Nephron progenitor cell (in vitro differentiated cells): ENCODE measurements around the gene LKAAEAR1.
A peak's percentile ranks its signal among the peaks of the same experiment; 100 is the strongest.

Source experiments
- DNase-seq: peaks from one replicate; pipeline ENCODE4 v3.0.0; 2021
- H3K27ac Mint-ChIP-seq: 2 replicates; pipeline ENCODE4 v1.8.0; 2021; ENCODE audit warnings: mild to moderate bottlenecking, moderate library complexity, mixed read lengths
- H3K27me3 Mint-ChIP-seq: 2 replicates; pipeline ENCODE4 v1.8.0; 2021; ENCODE audit warnings: mild to moderate bottlenecking, low read depth, mixed read lengths; ENCODE audit not compliant: poor library complexity
- H3K36me3 Mint-ChIP-seq: 2 replicates; pipeline ENCODE4 v1.8.0; 2021; ENCODE audit warnings: low read depth, mixed read lengths
- H3K4me1 Mint-ChIP-seq: 2 replicates; pipeline ENCODE4 v1.8.0; 2021; ENCODE audit warnings: mixed read lengths
- H3K4me3 Mint-ChIP-seq: 2 replicates; pipeline ENCODE4 v1.8.0; 2021; ENCODE audit warnings: mild to moderate bottlenecking, moderate library complexity, mixed read lengths
- H3K9me3 Mint-ChIP-seq: 2 replicates; pipeline ENCODE4 v1.8.0; 2021; ENCODE audit warnings: mild to moderate bottlenecking, moderate library complexity, mixed read lengths
- TF ChIP-seq, protein P1 (sequence below): fragments of 200-600 bp; sonication (generic); IDR thresholded peaks from 2 replicates; pipeline ENCODE4 v1.5.0; 2021; ENCODE audit warnings: antibody characterized with exemption

The LKAAEAR1 gene

DNA sequence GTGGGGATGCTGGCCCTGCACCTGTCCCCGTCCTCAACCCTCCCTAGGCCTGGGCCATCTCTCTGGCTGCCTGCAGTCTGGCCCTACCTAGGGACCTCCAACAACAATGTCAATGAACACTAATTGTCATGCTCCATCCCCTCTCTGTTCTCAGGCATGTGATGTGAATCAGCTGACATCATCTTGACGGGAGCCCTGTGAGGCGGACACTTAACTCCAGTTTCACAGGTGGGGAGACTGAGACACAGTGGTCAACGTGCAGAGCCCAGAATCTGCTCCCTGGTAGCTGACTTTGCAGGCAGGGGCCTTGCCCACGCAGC, 22.0 kb downstream of the LKAAEAR1 start:
- Mint-ChIP-seq H3K4me3 (peak overlapping the region; percentile 93), H3K36me3 (no peaks in the 10 kb centered on the region), H3K27ac (peak overlapping the region; percentile 64), H3K27me3 (peaks cover 11% of the 10 kb centered on the region), H3K4me1 (peaks cover 44% of the 10 kb centered on the region), H3K9me3 (no peaks in the 10 kb centered on the region)
- DNase-seq: no peak
- TF ChIP-seq, protein P1, sequence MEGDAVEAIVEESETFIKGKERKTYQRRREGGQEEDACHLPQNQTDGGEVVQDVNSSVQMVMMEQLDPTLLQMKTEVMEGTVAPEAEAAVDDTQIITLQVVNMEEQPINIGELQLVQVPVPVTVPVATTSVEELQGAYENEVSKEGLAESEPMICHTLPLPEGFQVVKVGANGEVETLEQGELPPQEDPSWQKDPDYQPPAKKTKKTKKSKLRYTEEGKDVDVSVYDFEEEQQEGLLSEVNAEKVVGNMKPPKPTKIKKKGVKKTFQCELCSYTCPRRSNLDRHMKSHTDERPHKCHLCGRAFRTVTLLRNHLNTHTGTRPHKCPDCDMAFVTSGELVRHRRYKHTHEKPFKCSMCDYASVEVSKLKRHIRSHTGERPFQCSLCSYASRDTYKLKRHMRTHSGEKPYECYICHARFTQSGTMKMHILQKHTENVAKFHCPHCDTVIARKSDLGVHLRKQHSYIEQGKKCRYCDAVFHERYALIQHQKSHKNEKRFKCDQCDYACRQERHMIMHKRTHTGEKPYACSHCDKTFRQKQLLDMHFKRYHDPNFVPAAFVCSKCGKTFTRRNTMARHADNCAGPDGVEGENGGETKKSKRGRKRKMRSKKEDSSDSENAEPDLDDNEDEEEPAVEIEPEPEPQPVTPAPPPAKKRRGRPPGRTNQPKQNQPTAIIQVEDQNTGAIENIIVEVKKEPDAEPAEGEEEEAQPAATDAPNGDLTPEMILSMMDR: no peak

DNA sequence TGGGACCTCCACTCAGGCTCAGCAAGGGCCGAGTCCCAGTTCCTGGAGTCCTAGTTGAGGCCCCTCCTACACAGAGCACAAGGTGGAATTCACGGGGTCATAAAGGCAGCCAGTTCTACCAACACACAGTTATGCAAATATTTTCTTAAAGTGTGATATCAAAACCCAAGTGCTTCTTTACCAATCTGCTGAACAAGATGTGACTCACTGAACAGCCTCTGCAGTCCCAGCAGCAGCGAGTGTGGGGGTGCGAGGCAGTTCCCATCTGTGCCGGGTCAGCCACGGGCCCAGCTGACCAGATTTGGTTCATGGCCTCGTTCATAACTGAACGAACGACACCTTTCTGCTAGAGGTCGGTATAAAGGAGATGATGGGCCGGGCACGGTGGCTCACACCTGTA, 25.7 kb downstream of the LKAAEAR1 start:
- Mint-ChIP-seq H3K27ac (no peak overlapping the region), H3K4me3 (no peak overlapping the region), H3K36me3 (no peaks in the 10 kb centered on the region), H3K9me3 (no peaks in the 10 kb centered on the region), H3K4me1 (peaks cover 43% of the 10 kb centered on the region), H3K27me3 (peaks cover 11% of the 10 kb centered on the region)
- TF ChIP-seq, protein P1: no peak
- DNase-seq: no peak

DNA sequence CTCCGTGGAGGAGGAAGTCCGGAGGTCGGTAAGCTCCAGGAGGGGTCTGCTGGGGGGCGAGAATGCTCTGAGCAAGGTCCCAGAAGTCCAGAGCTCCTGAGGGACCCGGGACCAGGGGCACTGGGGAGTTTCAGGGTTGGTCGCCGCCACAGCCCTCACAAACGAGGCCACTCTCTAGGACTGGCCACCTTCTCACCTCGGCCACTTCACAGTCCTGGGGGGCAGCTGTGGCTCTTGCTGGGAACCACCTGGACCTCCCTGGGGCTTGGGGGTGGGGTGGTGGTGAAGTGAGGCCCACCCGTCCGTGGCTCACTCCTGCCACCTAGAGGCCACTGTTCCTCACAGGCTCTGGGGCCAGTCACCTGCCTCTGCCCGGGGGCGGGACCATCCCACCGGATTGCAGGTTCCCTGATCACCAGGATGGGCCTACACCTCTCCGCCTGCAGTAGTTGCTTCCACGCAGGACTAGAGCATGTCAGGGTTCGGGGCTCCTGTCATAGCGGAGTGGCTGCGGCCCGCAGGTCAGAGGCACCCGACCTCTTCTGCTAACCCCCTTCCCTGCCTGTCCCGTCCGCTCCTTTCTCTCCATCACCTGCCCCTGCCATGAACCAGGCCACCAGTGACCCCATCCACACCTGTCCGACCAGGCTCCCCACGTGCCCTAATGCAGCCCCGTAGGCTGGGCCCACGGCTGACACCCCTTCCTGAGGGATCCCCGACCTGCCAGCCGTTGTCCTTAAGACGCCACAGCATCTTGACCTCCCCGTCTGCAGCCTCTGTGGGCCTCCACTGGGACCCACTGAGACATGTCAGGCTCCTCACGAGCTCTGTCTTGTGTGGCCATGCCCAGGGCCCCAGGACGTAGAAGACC, 26.3 kb downstream of the LKAAEAR1 start:
- TF ChIP-seq, protein P1: peak; percentile 85
- no peaks in the 10 kb centered on the region for H3K9me3 Mint-ChIP-seq
- H3K4me1 Mint-ChIP-seq: peaks cover 49% of the 10 kb centered on the region
- no peak overlapping the region for H3K27ac Mint-ChIP-seq
- H3K27me3 Mint-ChIP-seq: peaks cover 11% of the 10 kb centered on the region
- DNase-seq: peak; percentile 90
- no peaks in the 10 kb centered on the region for H3K36me3 Mint-ChIP-seq
- no peak overlapping the region for H3K4me3 Mint-ChIP-seq

DNA sequence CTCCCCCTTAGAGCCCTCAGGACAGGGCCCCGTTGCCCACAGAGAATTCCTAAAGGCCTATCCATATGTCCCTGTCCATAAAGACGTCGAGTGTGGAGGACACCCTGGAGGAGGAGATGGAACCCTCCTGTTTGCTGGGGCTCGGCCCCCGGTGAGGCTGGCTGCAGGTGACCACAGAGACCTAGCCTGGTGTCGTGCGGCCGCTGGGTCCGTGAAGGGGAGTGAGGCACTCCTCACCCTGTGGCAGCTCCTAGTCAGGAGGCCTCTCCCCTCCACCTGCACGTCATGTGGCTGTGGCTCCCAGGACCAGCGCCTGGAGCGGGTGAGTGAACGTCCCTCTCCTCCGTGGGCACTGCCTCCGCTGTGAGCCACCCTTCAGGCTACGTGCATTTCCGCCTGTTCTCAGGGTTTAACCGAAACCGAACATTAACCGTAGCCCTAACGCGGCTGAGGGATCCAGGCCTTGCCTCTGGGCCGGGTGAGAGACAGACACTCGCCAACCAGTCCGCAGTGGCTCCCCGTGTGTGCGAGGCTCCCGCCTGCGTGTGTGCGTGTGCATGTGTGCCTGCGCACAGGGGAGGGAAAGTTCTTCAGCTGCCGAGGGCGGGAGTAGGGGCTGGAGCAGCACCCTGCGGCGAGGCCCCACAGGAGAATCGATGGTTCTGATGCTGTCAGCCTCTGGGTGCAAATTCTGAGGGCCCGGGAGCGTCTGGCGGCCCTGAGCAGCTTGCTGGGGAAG, 27.1 kb downstream of the LKAAEAR1 start:
- H3K27me3 Mint-ChIP-seq: peaks cover 16% of the 10 kb centered on the region
- TF ChIP-seq, protein P1: no peak
- DNase-seq: no peak

DNA sequence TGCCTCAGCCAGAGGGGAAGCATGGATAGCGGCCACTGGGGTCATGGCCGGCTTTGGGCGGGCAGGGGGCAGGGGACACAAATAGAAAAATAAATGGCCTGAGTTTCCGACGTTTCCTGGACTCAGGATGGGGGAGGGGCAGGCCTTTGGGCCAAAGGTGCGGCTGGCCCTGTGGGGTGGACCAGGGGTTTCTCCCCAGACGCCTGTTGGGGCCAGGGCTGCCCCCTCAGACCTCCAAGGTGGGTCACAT, 27.6 kb downstream of the LKAAEAR1 start:
- TF ChIP-seq, protein P1: no peak

More for the DNA sequence above, 27.1 kb downstream of the LKAAEAR1 start:
- peaks cover 43% of the 10 kb centered on the region for H3K4me1 Mint-ChIP-seq
- H3K36me3 Mint-ChIP-seq: no peaks in the 10 kb centered on the region
- H3K27ac Mint-ChIP-seq: no peak overlapping the region
- H3K9me3 Mint-ChIP-seq: no peaks in the 10 kb centered on the region
- no peak overlapping the region for H3K4me3 Mint-ChIP-seq

More for the DNA sequence above, 27.6 kb downstream of the LKAAEAR1 start:
- H3K4me3 Mint-ChIP-seq: no peak overlapping the region
- DNase-seq: no peak
- H3K36me3 Mint-ChIP-seq: no peaks in the 10 kb centered on the region
- no peak overlapping the region for H3K27ac Mint-ChIP-seq
- H3K4me1 Mint-ChIP-seq: peaks cover 41% of the 10 kb centered on the region
- no peaks in the 10 kb centered on the region for H3K9me3 Mint-ChIP-seq
- peaks cover 21% of the 10 kb centered on the region for H3K27me3 Mint-ChIP-seq
